Calu3 (cell line): ENCODE results near the gene TMEM236. TPM values are rescaled to one million over a fixed set of nuclear protein-coding genes. Genes with fewer than 3 reads are reported as not detected.

Experiments used
- BruUV-seq: library from RNA; stranded (reverse); fragments of 400-500 nt; replicated peaks from 2 replicates; lab custom pipeline; 2021; lab: Mats Ljungman, UMichigan
- CTCF ChIA-PET: fragments of 300-600 bp; sonication (Branson Sonifier 250); formaldehyde crosslinking; loops from one replicate; lab custom pipeline; 2022; ENCODE audit warnings: antibody characterized with exemption; lab: Charles Lee
- DNase-seq: peaks from one replicate; pipeline ENCODE4 v3.0.0; 2022
- H3K27ac Mint-ChIP-seq: one replicate; pipeline ENCODE4 v1.8.0; 2022; ENCODE audit warnings: mixed read lengths; ENCODE audit not compliant: unreplicated experiment
- H3K27me3 Mint-ChIP-seq: one replicate; pipeline ENCODE4 v1.8.0; 2022; ENCODE audit warnings: mixed read lengths; ENCODE audit not compliant: unreplicated experiment
- H3K36me3 Mint-ChIP-seq: one replicate; pipeline ENCODE4 v1.8.0; 2022; ENCODE audit warnings: mild to moderate bottlenecking, moderate library complexity, mixed read lengths; ENCODE audit not compliant: insufficient read depth, unreplicated experiment
- H3K4me1 Mint-ChIP-seq: one replicate; pipeline ENCODE4 v1.8.0; 2022; ENCODE audit warnings: mild to moderate bottlenecking, low read depth, mixed read lengths; ENCODE audit not compliant: unreplicated experiment
- H3K4me3 Mint-ChIP-seq: one replicate; pipeline ENCODE4 v1.8.0; 2022; ENCODE audit warnings: mild to moderate bottlenecking, low read depth, moderate library complexity, mixed read lengths; ENCODE audit not compliant: unreplicated experiment
- H3K9me3 Mint-ChIP-seq: one replicate; pipeline ENCODE4 v1.8.0; 2022; ENCODE audit warnings: low read depth, mixed read lengths; ENCODE audit not compliant: unreplicated experiment
- CTCF ChIP-seq: fragments of 200-600 bp; IDR thresholded peaks from one replicate; pipeline ENCODE4 v1.8.0; 2022; ENCODE audit warnings: antibody characterized with exemption; ENCODE audit not compliant: unreplicated experiment
- intact Hi-C: fragments of 100-400 bp; cut with micrococcal nuclease; formaldehyde crosslinking; loops from one replicate; pipeline ENCODE4 v1.10.0; 2022; ENCODE audit not compliant: unreplicated experiment
- total RNA-seq: library from RNA; stranded (reverse); gene quantifications from 2 replicates; pipeline ENCODE4 v1.2.3, GENCODE V29; 2022

Gene TMEM236
- total RNA-seq, 1 experiment from 2014 or later = 0.38 TPM

- Mint-ChIP-seq H3K9me3 (no peaks in the 10 kb centered on the region), H3K36me3 (no peaks in the 10 kb centered on the region), H3K4me1 (no peaks in the 10 kb centered on the region), H3K27me3 (no peaks in the 10 kb centered on the region), H3K27ac (no peak overlapping the region), H3K4me3 (no peak overlapping the region)
- intact Hi-C loops = no loop called here
- no TSS peak for BruUV-seq
- TF ChIP-seq CTCF = no peak
- no peak for DNase-seq
- CTCF ChIA-PET = no interaction called here
These were observed 31.1 kb downstream of the TMEM236 start for GRCh38 chr10:17782921-17783665.

DNA sequence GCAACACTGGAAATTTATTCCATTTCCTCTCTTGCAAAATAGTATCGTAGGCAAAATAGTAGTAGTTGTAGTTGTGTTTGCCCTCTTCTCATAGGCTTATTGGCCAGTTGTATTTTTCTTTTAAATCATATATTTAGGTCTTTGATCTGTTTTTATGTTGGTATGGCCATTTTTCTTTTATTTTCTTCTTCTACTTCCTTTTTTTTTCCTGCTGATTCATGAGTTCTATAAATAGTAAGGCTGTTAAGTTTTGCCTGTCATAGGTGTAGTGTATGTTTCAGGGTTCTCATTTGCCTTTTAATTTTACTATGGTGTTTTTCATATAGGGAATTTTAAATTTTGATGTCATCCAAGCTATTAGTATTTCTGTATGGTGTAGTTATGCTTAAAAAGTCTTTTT lies 31.8 kb downstream of the TMEM236 start:
- H3K4me3 Mint-ChIP-seq = no peak overlapping the region
- intact Hi-C loops = no loop called here
- H3K27ac Mint-ChIP-seq = no peak overlapping the region
- no peak for TF ChIP-seq CTCF
- DNase-seq = no peak
- BruUV-seq = no TSS peak
- H3K4me1 Mint-ChIP-seq = no peaks in the 10 kb centered on the region
- H3K27me3 Mint-ChIP-seq = no peaks in the 10 kb centered on the region
- no peaks in the 10 kb centered on the region for H3K36me3 Mint-ChIP-seq
- no peaks in the 10 kb centered on the region for H3K9me3 Mint-ChIP-seq
- CTCF ChIA-PET = no interaction called here

- Mint-ChIP-seq H3K9me3 (no peaks in the 10 kb centered on the region), H3K27ac (no peak overlapping the region), H3K36me3 (no peaks in the 10 kb centered on the region), H3K4me3 (no peak overlapping the region), H3K27me3 (no peaks in the 10 kb centered on the region), H3K4me1 (no peaks in the 10 kb centered on the region)
- DNase-seq = no peak
- intact Hi-C loops = no loop called here
- BruUV-seq = no TSS peak
- CTCF ChIA-PET = no interaction called here
- no peak for TF ChIP-seq CTCF
These were observed 32.7 kb downstream of the TMEM236 start for GRCh38 chr10:17784688-17785087.

GRCh38 chr10:17785276-17785930 lies 33.4 kb downstream of the TMEM236 start:
- no peak for DNase-seq
- Mint-ChIP-seq H3K4me3 (no peak overlapping the region), H3K4me1 (no peaks in the 10 kb centered on the region), H3K9me3 (no peaks in the 10 kb centered on the region), H3K36me3 (no peaks in the 10 kb centered on the region), H3K27me3 (no peaks in the 10 kb centered on the region), H3K27ac (no peak overlapping the region)
- BruUV-seq = no TSS peak
- no peak for TF ChIP-seq CTCF
- CTCF ChIA-PET = no interaction called here
- intact Hi-C loops = no loop called here
